HepG2 (cell line): ENCODE data around the gene MEIS1. TPM values are rescaled to one million over a fixed set of nuclear protein-coding genes. Genes with fewer than 3 reads are reported as not detected.

Experiments used
- ARID4A ChIP-seq: sonication (generic); formaldehyde crosslinking; IDR thresholded peaks from 2 replicates; pipeline ENCODE4 v1.5.0; 2020; ENCODE audit warnings: mild to moderate bottlenecking, missing genetic modification reagents, borderline replicate concordance
- HNF1B ChIP-seq: sonication (generic); formaldehyde crosslinking; IDR thresholded peaks from 2 replicates; pipeline ENCODE4 v1.5.1; 2020; ENCODE audit warnings: mild to moderate bottlenecking, moderate library complexity, missing genetic modification reagents
- MIXL1 ChIP-seq: IDR thresholded peaks from 2 replicates; pipeline ENCODE4 v1.6.1; 2016
- NCOA5 ChIP-seq: sonication (generic); formaldehyde crosslinking; IDR thresholded peaks from 2 replicates; pipeline ENCODE4 v1.4.0; 2020; ENCODE audit warnings: missing genetic modification reagents
- PAXIP1 ChIP-seq: sonication (generic); formaldehyde crosslinking; conservative IDR thresholded peaks from 2 replicates; pipeline ENCODE4 v1.4.0; 2020; ENCODE audit warnings: mild to moderate bottlenecking, missing genetic modification reagents, moderate library complexity
- STAT6 ChIP-seq: sonication (generic); formaldehyde crosslinking; IDR thresholded peaks from 2 replicates; pipeline ENCODE4 v1.4.0; 2020; ENCODE audit warnings: missing genetic modification reagents, mild to moderate bottlenecking, borderline replicate concordance
- TEF ChIP-seq: sonication (generic); formaldehyde crosslinking; IDR thresholded peaks from 2 replicates; pipeline ENCODE4 v1.5.0; 2020; ENCODE audit warnings: missing genetic modification reagents
- ZNF253 ChIP-seq: sonication (generic); formaldehyde crosslinking; IDR thresholded peaks from 2 replicates; pipeline ENCODE4 v1.8.0; 2022; ENCODE audit warnings: mild to moderate bottlenecking, missing genetic modification reagents, borderline replicate concordance
- ZNF343 ChIP-seq: sonication (generic); formaldehyde crosslinking; IDR thresholded peaks from 2 replicates; pipeline ENCODE4 v1.4.0; 2020; ENCODE audit warnings: mild to moderate bottlenecking, missing genetic modification reagents
- ZNF367 ChIP-seq: sonication (generic); formaldehyde crosslinking; IDR thresholded peaks from 2 replicates; pipeline ENCODE4 v1.4.0; 2020; ENCODE audit warnings: missing genetic modification reagents, borderline replicate concordance
- ZNF703 ChIP-seq: sonication (generic); formaldehyde crosslinking; IDR thresholded peaks from 2 replicates; pipeline ENCODE4 v1.5.1; 2020; ENCODE audit warnings: missing genetic modification reagents, mild to moderate bottlenecking, moderate library complexity, borderline replicate concordance
- ZNF770 ChIP-seq: sonication (generic); formaldehyde crosslinking; IDR thresholded peaks from 2 replicates; pipeline ENCODE4 v1.5.0; 2020; ENCODE audit warnings: mild to moderate bottlenecking, missing genetic modification reagents
- polyA plus RNA-seq, 8 experiments: library from polyadenylated mRNA; depleted of rRNA in 3 of 8; stranded (reverse) in 7 of 8; unstranded in 1 of 8; fragments of >200 nt; fragmentation: Illumina TruSeq in 4 of 8; extraction: Trizol in 4 of 8; gene quantifications; 2 replicates each; pipeline versions ENCODE4 v1.2.1 to v1.2.3, GENCODE V29; 2011 to 2016; ENCODE audit warnings: low read depth in 4 of 8, missing spikeins in 1 of 8, mixed read lengths in 1 of 8; ENCODE audit not compliant: insufficient read depth in 1 of 8
- total RNA-seq, 5 experiments: library from RNA; depleted of rRNA; stranded (reverse); fragments of >200 nt; fragmentation: Illumina TruSeq; extraction: Trizol; gene quantifications; 2 replicates each; pipeline ENCODE4 v1.2.3, GENCODE V29; 2016; ENCODE audit warnings: low read depth in 1 of 5

The MEIS1 gene
- total and polyA plus RNA-seq, 2 of the 13 experiments (the other 11 are each of a cell fraction or from before 2014, with no cell fraction given): 3.8 to 6.0 TPM

- TF ChIP-seq STAT6 (no peak), ARID4A (no peak), MIXL1 (CRISPR knock-in tag) (no peak), TEF (CRISPR knock-in tag) (no peak), PAXIP1 (CRISPR knock-in tag) (peak; percentile 80), ZNF770 (CRISPR knock-in tag) (peak; percentile 94), NCOA5 (CRISPR knock-in tag) (no peak), HNF1B (CRISPR knock-in tag) (no peak), ZNF703 (CRISPR knock-in tag) (no peak), ZNF367 (no peak), ZNF343 (no peak), ZNF253 (CRISPR knock-in tag) (no peak)
Observed at GRCh38 chr2:66528974-66529724, 94.2 kb downstream of the MEIS1 start (continued).
